Calu3 (cell line): ENCODE data around the gene RIC8B. TPM values are rescaled to one million over a fixed set of nuclear protein-coding genes. Genes with fewer than 3 reads are reported as not detected.

Experiments
- BruUV-seq: library from RNA; stranded (reverse); fragments of 400-500 nt; replicated peaks from 2 replicates; lab custom pipeline; 2021; lab: Mats Ljungman, UMichigan
- CTCF ChIA-PET: fragments of 300-600 bp; sonication (Branson Sonifier 250); formaldehyde crosslinking; loops from one replicate; lab custom pipeline; 2022; ENCODE audit warnings: antibody characterized with exemption; lab: Charles Lee
- DNase-seq: peaks from one replicate; pipeline ENCODE4 v3.0.0; 2022
- H3K27ac Mint-ChIP-seq: one replicate; pipeline ENCODE4 v1.8.0; 2022; ENCODE audit warnings: mixed read lengths; ENCODE audit not compliant: unreplicated experiment
- H3K27me3 Mint-ChIP-seq: one replicate; pipeline ENCODE4 v1.8.0; 2022; ENCODE audit warnings: mixed read lengths; ENCODE audit not compliant: unreplicated experiment
- H3K36me3 Mint-ChIP-seq: one replicate; pipeline ENCODE4 v1.8.0; 2022; ENCODE audit warnings: mild to moderate bottlenecking, moderate library complexity, mixed read lengths; ENCODE audit not compliant: insufficient read depth, unreplicated experiment
- H3K4me1 Mint-ChIP-seq: one replicate; pipeline ENCODE4 v1.8.0; 2022; ENCODE audit warnings: mild to moderate bottlenecking, low read depth, mixed read lengths; ENCODE audit not compliant: unreplicated experiment
- H3K4me3 Mint-ChIP-seq: one replicate; pipeline ENCODE4 v1.8.0; 2022; ENCODE audit warnings: mild to moderate bottlenecking, low read depth, moderate library complexity, mixed read lengths; ENCODE audit not compliant: unreplicated experiment
- H3K9me3 Mint-ChIP-seq: one replicate; pipeline ENCODE4 v1.8.0; 2022; ENCODE audit warnings: low read depth, mixed read lengths; ENCODE audit not compliant: unreplicated experiment
- intact Hi-C: fragments of 100-400 bp; cut with micrococcal nuclease; formaldehyde crosslinking; loops from one replicate; pipeline ENCODE4 v1.10.0; 2022; ENCODE audit not compliant: unreplicated experiment
- total RNA-seq: library from RNA; stranded (reverse); gene quantifications from 2 replicates; pipeline ENCODE4 v1.2.3, GENCODE V29; 2022
- TF ChIP-seq, protein P1 (sequence below): fragments of 200-600 bp; IDR thresholded peaks from one replicate; pipeline ENCODE4 v1.8.0; 2022; ENCODE audit warnings: antibody characterized with exemption; ENCODE audit not compliant: unreplicated experiment

The RIC8B gene
- total RNA-seq, 1 experiment from 2014 or later: 28.5 TPM

GRCh38 chr12:106889326-106889725, 114.8 kb downstream of the RIC8B start:
- no peaks in the 10 kb centered on the region for H3K36me3 Mint-ChIP-seq

GRCh38 chr12:106889950-106890626, 115.6 kb downstream of the RIC8B start:
- BruUV-seq: no TSS peak
- Mint-ChIP-seq H3K9me3 (no peaks in the 10 kb centered on the region), H3K27me3 (no peaks in the 10 kb centered on the region), H3K27ac (no peak overlapping the region), H3K36me3 (no peaks in the 10 kb centered on the region), H3K4me1 (no peaks in the 10 kb centered on the region), H3K4me3 (no peak overlapping the region)
- CTCF ChIA-PET: no interaction called here
- no peak for DNase-seq
- intact Hi-C loops: no loop called here
- TF ChIP-seq, protein P1, sequence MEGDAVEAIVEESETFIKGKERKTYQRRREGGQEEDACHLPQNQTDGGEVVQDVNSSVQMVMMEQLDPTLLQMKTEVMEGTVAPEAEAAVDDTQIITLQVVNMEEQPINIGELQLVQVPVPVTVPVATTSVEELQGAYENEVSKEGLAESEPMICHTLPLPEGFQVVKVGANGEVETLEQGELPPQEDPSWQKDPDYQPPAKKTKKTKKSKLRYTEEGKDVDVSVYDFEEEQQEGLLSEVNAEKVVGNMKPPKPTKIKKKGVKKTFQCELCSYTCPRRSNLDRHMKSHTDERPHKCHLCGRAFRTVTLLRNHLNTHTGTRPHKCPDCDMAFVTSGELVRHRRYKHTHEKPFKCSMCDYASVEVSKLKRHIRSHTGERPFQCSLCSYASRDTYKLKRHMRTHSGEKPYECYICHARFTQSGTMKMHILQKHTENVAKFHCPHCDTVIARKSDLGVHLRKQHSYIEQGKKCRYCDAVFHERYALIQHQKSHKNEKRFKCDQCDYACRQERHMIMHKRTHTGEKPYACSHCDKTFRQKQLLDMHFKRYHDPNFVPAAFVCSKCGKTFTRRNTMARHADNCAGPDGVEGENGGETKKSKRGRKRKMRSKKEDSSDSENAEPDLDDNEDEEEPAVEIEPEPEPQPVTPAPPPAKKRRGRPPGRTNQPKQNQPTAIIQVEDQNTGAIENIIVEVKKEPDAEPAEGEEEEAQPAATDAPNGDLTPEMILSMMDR: no peak

More at GRCh38 chr12:106889326-106889725, 114.8 kb downstream of the RIC8B start:
- H3K4me3 Mint-ChIP-seq: no peak overlapping the region
- TF ChIP-seq, protein P1: no peak
- intact Hi-C loops: no loop called here
- H3K4me1 Mint-ChIP-seq: no peaks in the 10 kb centered on the region
- no peak overlapping the region for H3K27ac Mint-ChIP-seq
- CTCF ChIA-PET: no interaction called here
- H3K27me3 Mint-ChIP-seq: no peaks in the 10 kb centered on the region
- DNase-seq: no peak
- BruUV-seq: no TSS peak
- H3K9me3 Mint-ChIP-seq: no peaks in the 10 kb centered on the region

- TF ChIP-seq, protein P1: no peak
- H3K27ac Mint-ChIP-seq: no peak overlapping the region
- no peaks in the 10 kb centered on the region for H3K9me3 Mint-ChIP-seq
- no peaks in the 10 kb centered on the region for H3K4me1 Mint-ChIP-seq
- H3K27me3 Mint-ChIP-seq: peaks cover 2% of the 10 kb centered on the region
- CTCF ChIA-PET: no interaction called here
- H3K36me3 Mint-ChIP-seq: no peaks in the 10 kb centered on the region
- no TSS peak for BruUV-seq
- H3K4me3 Mint-ChIP-seq: no peak overlapping the region
- intact Hi-C loops: no loop called here
- peak; percentile 9 for DNase-seq
Measured at GRCh38 chr12:106892075-106892474, 117.6 kb downstream of the RIC8B start.

- H3K36me3 Mint-ChIP-seq: no peaks in the 10 kb centered on the region
- intact Hi-C loops: no loop called here
- no peak overlapping the region for H3K27ac Mint-ChIP-seq
- no peak for DNase-seq
- TF ChIP-seq, protein P1: no peak
- no peaks in the 10 kb centered on the region for H3K4me1 Mint-ChIP-seq
- no TSS peak for BruUV-seq
- CTCF ChIA-PET: no interaction called here
- H3K4me3 Mint-ChIP-seq: no peak overlapping the region
- no peaks in the 10 kb centered on the region for H3K9me3 Mint-ChIP-seq
- peaks cover 15% of the 10 kb centered on the region for H3K27me3 Mint-ChIP-seq
Measured at GRCh38 chr12:106893451-106893850, 119.0 kb downstream of the RIC8B start.
